NCI-H1105 treated with DMSO at 0.1 percent for 48 hours (cell line): ENCODE data around the gene FAM216A.
"Not testable (repeated sequence)": the region's sequence is repeated elsewhere in the genome, so short reads cannot be mapped to it uniquely, and the experiment has no call there.

Source experiments
- DNase-seq: peaks from one replicate; lab custom pipeline; 2025; lab: John Stamatoyannopoulos, UW

Gene FAM216A

DNA sequence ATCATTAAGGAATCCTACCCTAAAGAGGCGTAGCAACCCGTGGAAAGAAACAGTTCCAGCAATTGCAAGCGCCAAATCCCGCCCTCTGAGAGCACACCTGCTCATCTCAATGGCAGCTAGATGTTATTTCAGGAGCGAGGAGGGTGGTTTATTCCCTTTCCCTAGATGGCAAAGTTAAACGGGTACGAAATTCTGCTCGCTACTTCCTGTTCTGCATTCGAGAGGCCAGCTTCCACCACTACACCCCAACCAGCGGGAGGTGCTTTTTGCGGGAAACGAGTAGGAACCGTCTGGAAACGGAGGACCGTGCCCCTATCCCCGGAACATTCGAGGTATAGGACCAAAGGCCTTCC, 32.7 kb downstream of the FAM216A start:
- peak; percentile 57 for DNase-seq

- peak; percentile 98 for DNase-seq
These were observed 33.4 kb downstream of the FAM216A start, which contains the start of the genes RAD9B and VPS29 for GRCh38 chr12:110501752-110502738. Gene RAD9B (plus strand): TSS chr12:110502331. CDS start chr12:110502338, 7 bp downstream. Gene VPS29 (minus strand): TSS chr12:110502111. CDS start chr12:110502051, 60 bp downstream.

GRCh38 chr12:110503432-110503831, 34.8 kb downstream of the FAM216A start:
- DNase-seq, result no peak

- no peak for DNase-seq
These were observed 36.7 kb downstream of the FAM216A start for GRCh38 chr12:110505332-110505731.

- no peak for DNase-seq
These were observed 39.5 kb downstream of the FAM216A start for GRCh38 chr12:110508071-110508586.

- no peak for DNase-seq
These were observed 45.2 kb downstream of the FAM216A start for GRCh38 chr12:110513842-110514241.

GRCh38 chr12:110514363-110514762, 45.7 kb downstream of the FAM216A start:
- no peak for DNase-seq

- no peak for DNase-seq
These were observed 48.4 kb downstream of the FAM216A start for GRCh38 chr12:110516995-110517394.

- DNase-seq, result not testable (repeated sequence)
These were observed 49.4 kb downstream of the FAM216A start for GRCh38 chr12:110518014-110518413.

DNA sequence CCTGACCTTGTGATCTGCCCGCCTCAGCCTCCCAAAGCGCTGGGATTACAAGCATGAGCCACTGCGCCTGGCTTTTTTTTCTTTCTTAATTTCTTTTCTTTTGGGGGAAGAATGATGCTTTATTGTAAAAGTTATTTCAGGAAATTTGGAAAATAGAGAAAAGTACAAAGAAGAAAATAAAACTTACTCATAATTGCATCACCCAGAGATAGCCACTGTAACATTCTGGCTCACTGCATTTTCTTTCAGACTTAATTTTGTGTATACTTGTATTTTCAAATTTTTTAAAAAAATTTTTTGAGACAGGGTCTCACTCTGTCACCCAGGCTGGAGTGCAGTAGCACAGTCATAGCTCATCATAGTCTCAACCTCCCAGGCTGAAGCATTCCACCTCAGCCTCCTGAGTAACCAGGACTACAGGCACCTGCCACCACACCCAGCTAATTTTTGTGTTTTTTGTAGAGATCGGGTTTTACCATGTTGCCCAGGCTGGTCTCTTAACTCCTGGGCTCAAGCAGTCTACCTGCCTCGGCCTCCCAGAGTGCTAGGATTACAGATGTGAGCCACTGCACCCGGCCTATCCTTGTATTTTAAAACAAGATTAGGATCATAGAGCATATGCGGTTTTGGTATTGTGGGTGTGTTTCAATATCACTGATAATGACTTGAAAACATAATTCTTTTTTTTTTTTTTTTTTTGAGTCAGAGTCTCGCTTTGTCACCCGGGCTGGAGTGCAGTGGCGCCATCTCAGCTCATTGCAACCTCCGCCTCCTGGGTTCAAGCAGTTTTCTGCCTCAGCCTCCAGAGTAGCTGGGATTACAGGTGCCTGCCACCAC, 52.4 kb downstream of the FAM216A start:
- DNase-seq, result not testable (repeated sequence)

DNA sequence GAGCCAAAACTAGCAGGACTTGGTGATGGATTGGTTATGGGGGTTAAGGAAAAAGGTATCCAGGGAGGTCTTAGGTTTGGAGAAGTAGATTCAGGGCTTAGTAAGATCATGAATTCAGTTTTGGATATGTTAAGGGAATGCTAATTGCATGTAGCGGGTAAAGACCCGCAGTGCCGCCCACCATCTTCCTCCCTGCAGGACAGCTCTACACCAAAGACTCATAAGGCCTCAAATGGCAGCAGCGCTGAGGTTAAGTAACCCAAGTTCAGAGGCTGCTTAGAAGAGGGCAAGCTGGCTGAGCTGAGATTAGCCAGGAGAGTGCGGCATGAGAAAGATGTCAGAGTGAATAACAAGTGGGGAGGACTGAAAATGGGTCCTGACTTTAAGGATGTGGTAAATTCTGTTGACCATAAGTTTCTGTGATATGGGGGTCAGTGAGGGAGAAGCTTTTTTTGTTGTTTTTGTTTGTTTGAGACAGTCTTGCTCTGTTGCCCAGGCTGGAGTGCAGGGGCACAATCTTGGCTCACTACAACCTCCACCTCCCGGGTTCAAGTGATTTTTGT, 59.7 kb downstream of the FAM216A start:
- no peak for DNase-seq

GRCh38 chr12:110530511-110530910, 61.9 kb downstream of the FAM216A start:
- DNase-seq, result no peak

DNA sequence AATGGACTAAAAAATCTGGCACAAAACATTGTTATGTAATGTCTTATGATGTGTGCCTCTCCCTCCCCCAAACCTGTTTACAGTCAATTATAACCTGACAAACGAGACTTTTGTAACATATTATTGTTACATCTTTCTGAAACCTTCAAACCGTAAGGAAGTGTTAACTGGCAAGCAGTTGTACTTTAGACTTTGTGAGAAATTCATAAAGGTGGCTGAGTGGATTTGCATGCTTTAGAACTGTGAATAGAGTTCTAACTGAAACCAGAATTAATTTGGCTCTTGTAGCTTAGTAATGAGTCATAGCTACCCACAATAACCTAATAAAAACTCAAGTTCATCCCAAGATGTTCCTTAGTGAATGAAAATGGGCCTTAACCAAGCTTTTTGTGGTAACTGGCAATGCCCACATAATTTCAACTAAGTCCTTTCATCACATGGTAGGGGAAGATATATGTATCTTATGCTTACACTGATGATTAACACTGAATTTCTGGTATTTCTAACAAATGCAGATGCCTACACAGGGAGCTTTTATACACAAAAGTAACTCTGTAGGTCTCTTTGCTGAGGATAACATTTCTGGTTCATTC, 63.2 kb downstream of the FAM216A start:
- DNase-seq, result no peak

- DNase-seq, result no peak
These were observed 64.0 kb downstream of the FAM216A start for GRCh38 chr12:110532644-110533043.

DNA sequence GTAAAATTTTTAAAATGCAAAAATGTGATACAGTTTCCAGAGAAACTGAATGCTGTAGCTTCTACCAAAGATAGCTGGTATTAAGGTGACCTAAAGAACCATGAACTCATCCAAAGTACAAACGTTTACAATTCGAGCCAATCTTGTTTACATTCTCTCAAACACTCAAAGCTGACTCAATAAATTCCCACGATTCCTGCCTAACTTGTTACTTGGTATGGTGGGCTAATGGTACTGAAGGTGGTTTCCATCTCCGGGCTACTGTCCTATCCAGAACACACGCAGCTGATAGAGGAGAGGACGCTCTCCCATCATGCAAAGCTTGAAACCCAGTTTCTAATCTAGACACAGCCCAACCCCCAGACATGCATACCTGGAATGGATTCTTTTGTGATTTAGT, 65.0 kb downstream of the FAM216A start:
- DNase-seq, result no peak

- DNase-seq, result no peak
These were observed 66.2 kb downstream of the FAM216A start for GRCh38 chr12:110534811-110535210.

GRCh38 chr12:110536834-110537604, 68.4 kb downstream of the FAM216A start:
- DNase-seq, result no peak

- peak; percentile 32 for DNase-seq
These were observed 69.2 kb downstream of the FAM216A start for GRCh38 chr12:110537605-110538409.

DNA sequence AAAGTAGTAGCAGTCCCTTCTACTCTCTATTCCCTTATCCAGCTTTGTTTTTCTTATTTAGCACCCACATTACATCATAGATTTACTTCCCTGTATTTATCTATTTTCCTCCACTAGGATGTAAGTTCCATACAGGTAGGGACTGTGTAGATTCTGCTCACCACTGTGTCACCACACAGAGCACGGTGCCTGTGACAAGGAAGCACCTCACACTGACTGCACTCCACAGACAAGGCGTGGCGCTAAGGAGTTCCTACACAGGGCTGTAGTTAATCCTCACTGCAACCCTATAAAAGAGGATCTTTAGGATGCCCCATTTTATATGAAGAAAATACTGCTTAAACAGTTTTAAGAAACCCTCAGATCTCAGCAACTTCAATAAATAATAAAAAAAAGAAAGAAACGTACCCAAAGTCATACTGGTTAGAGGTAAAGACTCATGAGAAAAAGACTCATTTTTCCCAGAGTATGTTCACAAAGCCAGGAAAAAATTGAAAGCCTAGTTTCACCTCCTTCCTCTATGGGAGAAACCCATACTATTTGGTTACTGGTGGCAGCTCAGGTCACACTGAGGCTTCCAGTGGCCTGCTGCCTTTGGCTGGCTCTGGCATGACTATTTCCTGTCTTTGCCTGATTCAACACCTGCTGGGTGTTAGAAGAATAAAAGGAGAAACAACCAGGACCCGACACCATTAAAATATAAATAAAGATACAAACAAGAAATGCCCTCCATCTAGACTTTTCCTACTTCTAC, 70.4 kb downstream of the FAM216A start:
- DNase-seq, result no peak
